ENCODE measurements around the gene CELA1.
"Not testable (repeated sequence)": the region's sequence is repeated elsewhere in the genome, so short reads cannot be mapped to it uniquely, and the experiment has no call there.

CELA1 gene

DNA sequence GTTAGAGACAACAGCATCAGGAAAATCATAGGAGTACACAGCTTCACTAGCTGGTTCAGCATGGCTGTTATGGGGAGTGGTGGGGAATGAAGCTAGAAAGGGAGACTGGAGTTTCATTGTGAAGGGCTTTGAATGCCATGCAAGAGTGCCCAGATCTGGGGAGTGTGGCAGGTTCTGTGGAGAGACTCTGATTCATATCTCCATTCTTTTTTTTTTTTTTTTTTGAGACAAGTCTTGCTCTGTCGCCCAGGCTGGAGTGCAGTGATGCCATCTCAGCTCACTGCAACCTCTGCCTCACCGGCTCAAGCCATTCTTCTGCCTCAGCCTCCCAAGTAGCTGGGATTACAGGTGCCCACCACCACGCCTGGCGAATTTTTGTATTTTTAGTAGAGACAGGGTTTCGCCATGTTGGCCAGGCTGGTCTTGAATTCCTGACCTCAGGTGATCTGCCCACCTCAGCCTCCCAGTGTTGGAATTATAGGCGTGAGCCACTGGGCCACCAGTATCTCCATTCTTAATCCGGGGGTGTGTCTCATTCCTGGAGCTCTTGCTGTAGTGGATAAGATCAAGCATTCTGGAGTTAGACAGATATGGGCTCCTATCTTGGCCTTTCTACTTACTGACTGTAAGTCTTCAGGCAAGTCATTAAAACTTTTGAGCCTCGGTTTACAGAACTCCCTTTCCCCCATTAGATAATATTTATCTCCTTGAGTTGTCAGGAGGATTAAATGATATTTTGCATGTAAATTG lies 28.2 kb downstream of the CELA1 start:
- DNase-seq (ENCODE audit: low read depth): not testable (repeated sequence)

DNA sequence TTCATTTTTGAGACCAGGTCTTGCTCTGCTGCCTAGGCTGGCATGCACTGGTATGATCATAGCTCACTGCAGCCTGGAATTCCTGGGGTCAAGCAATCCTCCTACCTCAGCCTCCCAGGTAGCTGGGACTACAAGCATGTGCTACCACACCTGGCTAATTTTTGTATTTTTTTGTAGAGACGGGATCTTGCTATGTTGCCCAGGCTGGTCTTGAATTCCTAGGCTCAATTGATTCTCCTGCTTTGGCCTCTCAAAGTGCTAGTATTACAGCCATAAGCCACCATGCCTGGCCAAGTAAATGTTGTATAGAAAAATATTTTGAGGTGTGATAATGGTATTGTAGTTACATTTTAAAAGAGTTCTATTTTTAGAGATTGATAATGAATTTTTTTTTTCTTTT lies 35.1 kb downstream of the CELA1 start:
- no peak for DNase-seq (ENCODE audit: low read depth)

DNA sequence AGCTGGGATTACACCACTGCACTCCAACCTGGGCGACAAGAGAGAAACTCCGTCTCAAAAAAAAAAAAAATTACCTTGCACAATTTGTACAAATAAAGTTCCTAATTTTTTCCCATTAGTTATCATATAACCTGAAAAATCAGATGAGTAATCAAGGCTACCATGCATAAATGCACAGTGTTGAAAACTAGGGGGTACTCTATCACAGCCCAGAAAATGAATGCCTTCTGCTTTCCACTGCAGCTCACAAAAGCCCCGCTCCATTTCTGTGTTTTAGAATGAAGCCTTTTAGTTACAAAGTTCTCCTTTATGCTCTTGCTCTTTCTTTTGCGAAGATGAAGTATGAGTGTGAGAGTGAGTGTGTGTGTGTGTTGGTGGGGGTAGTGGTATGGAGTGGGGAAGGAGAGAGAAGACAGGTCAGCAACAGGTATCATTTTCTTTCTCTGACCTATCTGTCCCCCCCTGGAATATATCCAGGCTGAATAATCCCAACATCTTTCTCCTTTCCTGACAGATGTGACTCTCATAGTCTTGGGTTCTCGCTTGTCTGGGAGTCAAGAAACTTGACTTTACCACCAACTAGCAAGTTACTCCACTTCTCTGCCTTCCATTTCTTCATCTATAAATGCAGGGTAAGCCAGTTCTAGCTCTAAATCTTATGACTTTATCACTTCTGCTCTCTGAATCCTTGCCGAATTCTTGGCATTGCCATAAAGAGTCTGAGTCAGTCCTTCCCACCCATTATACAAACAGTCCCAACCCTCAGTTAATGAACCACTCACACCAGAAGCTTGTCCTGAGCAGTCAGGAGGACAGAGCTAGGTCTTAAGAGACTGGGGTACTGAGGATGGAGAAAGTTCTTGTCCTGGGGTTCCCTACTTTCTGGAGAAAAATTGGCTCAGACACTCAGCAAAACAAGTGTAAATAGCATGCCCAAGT lies 38.6 kb downstream of the CELA1 start:
- DNase-seq (ENCODE audit: low read depth): no peak

DNA sequence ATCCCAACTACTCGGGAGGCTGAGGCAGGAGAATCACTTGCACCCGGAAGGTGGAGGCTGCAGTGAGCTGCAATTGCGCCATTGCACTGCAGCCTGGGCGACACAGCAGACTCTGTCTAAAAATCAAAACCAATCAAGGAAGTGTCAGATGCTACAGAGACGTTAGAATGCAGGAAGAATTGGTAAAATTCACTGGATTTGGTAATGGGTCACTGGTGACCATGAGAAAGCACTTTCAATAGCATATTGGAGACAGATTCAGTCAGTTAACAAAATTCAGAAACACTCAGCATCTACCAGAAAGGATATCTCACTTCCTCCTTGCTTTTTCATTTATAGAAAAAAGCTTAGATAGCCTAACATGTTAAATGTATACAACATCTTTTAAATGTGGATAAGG lies 40.0 kb downstream of the CELA1 start:
- DNase-seq (ENCODE audit: low read depth): no peak

DNA sequence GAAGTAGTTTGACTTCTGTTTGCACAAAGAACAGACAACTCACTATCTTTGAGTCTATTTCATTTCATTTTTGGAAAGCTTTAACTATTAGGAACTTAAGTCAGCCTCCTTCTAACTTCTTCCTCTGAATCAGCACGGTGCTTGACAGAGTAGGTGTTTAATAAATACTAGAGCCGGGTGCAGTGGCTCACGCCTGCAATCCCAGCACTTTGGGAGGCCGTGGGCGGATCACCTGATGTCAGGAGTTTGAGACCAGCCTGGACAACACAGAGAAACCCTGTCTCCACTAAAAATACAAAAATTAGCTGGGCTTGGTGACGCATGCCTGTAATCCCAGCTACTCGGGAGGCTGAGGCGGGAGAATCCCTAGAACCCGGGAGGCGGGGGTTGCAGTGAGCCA lies 45.7 kb downstream of the CELA1 start:
- not testable (repeated sequence) for DNase-seq (ENCODE audit: low read depth)

DNA sequence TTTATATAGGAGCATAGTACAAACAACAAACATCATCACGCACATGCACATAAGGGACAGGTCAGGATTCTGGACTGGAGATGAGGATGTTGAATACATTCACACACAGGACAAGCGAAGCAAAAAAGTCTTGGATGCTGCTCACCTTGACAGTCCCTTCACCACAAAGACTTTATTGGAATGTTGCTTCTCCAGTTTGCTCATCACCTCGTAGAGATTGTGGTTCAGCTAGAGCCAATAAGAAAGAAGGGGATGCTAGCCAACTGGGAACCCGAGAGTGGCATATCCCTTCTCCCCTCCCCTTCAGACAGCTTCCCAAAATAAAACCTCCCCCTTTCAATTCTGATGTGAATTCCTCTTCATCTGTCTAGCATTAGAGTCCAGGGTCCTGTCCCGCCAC lies 50.8 kb downstream of the CELA1 start:
- DNase-seq (ENCODE audit: low read depth): no peak

DNA sequence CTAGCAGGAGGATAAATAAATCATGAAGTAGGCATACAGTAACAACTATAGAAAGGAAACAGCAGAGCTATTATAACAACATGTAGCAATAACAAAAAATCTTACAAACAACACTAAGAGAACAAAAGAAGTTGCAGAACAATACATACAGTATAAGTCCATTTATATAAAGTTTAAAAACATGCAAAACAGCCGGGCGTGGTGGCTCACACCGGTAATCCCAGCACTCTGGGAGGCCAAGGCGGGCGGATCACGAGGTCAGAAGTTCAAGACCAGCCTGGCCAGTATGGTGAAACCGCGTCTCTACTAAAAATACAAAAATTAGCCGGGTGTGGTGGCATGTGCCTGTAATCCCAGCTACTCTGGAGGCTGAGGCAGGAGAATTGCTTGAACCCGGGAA lies 52.4 kb downstream of the CELA1 start:
- not testable (repeated sequence) for DNase-seq (ENCODE audit: low read depth)

DNA sequence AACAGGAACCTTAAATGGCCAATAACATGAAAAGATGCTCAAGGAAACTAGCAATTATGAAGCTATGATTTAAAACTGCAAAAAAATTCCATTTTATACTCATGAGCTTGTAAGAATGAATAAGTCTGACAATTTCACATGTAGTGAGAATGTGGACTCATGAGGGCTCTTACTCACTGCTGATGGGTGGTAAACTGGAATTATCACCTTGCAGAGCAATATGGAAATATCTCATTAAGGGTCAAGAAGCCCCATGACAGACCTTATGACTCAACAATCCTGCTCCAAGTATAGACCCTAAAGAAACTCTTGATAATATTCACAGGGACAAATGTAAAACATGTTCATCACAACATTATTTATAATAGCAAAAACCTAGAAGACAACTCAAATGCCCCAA lies 52.8 kb downstream of the CELA1 start:
- DNase-seq (ENCODE audit: low read depth): no peak

DNA sequence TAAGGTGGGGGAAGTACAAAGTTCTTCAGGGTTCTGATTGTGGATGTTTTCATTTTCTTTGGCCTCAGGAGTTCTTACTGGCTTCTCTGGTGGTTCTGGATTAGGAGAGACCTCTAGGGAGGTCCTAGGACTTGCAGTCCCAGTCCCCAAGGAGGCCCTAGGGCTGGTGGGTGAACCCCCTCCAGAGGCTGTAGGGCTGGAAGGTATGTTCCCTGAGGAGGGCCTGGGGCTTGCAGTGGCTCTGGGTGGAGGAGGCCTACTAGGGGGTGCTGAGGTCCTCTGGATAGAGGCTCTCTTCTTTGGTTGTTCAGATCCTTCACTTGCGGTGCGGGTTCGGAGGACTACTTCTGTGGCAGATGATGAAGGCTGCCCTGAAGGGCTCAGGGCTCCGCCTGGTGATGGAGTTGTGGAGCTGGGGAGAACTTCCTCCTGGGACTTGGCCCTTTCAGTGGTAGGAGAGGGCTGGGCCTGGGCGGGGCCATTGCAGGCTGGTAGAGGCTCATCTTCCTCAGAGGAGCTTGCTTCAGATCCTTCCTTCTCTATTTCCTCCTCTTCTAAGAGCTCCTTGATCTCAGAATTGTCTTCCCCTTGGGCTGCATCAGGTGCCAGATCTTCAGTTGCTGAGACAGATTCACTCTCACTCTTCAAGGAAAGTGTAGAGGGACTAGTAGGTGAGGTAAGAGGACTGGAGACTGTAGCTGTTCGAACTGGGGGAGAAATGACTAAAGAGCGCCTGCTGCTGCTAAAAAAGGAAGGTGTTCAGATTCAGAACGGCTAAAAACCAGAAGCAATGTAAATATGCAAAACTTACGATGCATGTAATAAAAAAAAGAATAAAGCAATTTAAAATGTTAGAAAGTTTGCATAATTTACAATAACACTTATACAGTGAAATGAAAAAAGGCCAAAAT lies 54.6 kb downstream of the CELA1 start:
- DNase-seq (ENCODE audit: low read depth): not testable (repeated sequence)

DNA sequence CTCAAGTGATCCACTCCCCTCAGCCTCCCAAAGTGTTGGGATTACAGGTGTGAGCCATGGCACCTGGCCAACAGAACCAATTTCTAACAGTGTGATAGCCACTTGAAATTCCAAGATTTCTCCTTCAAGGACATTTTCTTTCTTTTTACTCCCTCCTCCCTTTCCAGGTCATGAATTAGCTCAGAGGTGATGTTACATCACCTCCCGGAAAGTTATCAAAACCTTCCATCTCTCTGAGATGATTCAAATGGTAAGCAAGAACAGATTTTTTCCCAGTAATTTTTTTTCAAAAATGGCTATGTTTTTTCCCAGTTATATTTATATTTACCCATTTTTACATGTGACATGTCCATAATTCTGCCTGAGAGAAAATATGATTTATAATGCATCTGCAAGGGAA lies 60.6 kb downstream of the CELA1 start:
- no peak for DNase-seq (ENCODE audit: low read depth)

DNA sequence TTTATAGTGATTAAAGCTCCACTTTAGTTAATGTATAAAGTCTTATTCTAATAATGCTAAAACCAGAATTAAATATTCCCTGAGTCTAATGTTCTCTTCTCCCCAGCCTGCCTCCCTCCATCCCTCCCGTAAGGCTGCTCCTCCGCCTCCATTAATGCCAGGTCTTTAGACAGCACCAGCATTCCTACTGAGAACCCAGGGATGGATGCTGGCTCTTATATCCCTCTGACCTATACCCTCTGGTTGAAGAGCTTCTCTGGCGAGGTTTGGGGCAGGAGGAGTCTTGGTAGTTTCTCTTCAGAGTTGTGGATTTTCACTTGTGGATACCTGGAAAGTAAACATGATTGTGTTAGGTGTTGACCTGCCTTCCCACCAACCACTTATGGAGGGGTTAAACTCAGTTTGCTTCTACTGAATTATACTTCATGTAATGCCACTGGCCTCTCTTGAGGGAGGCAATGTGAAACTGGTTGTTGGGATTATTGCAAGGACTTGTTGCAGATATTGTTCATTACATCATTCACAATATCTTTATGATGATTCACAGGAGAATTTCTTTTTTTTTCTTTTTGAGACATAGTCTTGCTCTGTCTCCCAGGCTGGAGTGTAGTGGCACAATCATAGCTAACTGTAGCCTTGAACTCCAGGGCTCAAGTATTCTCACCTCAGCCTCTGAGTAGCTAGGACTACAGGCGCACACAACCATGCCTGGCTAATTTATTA lies 65.1 kb downstream of the CELA1 start:
- no peak for DNase-seq (ENCODE audit: low read depth)

Data from activated T-cell treated with anti-CD3 and anti-CD28 coated beads for 1 hour (primary cell).